Measurements from ENCODE around the gene MAD1L1.

GRCh38 chr7:2273866-2274265, 41.1 kb upstream of the MAD1L1 start:
- no peak for TF ChIP-seq POLR2A (IDR thresholded peaks at IDR 0.05)
- TF ChIP-seq CTCF (IDR thresholded peaks at IDR 0.05): no peak
- no peak for TF ChIP-seq EP300 (IDR thresholded peaks at IDR 0.05)
